H1 (cell line): ENCODE results near the gene TRIM31. TPM values are rescaled to one million over a fixed set of nuclear protein-coding genes. Genes with fewer than 3 reads are reported as not detected.

ENCODE experiments used
- CTCF ChIA-PET: fragments of 300-600 bp; sonication (Branson Sonifier 250); formaldehyde crosslinking; loops from one replicate; lab custom pipeline; 2021; ENCODE audit not compliant: partially characterized antibody; lab: Charles Lee
- POLR2A ChIA-PET: fragments of 300-600 bp; sonication (Branson Sonifier 250); formaldehyde crosslinking; loops from one replicate; lab custom pipeline; 2021; ENCODE audit warnings: inconsistent platforms; ENCODE audit not compliant: partially characterized antibody; lab: Charles Lee
- DNase-seq, 2 experiments: peaks; one replicate each; pipeline versions ENCODE4 v3.0.0 to v3.0.0-alpha.2; 2010 to 2022; ENCODE audit warnings: low spot score in 2 of 2, low read depth in 1 of 2, mixed read lengths in 1 of 2
- FAIRE-seq: peaks from 2 replicates; lab custom pipeline; 2011; peaks lifted over from hg19 to GRCh38; lab: Jason Lieb, UNC
- H2AFZ ChIP-seq: 2 replicates; pipeline ENCODE4 v1.8.1; 2012; ENCODE audit warnings: low read length, inconsistent platforms
- H2AK5ac ChIP-seq: 2 replicates; pipeline ENCODE4 v1.6.1; 2013; ENCODE audit warnings: low read depth, low read length
- H2BK120ac ChIP-seq: replicated peaks from 2 replicates; pipeline ENCODE3; 2013; ENCODE audit warnings: low read depth, low read length, inconsistent platforms
- H2BK12ac ChIP-seq: 2 replicates; pipeline ENCODE4 v1.6.1; 2013; ENCODE audit warnings: low read depth, low read length
- H2BK15ac ChIP-seq: 2 replicates; pipeline ENCODE4 v1.6.1; 2013; ENCODE audit warnings: low read length
- H2BK20ac ChIP-seq: 2 replicates; pipeline ENCODE4 v1.6.1; 2013; ENCODE audit warnings: low read length
- H2BK5ac ChIP-seq: 2 replicates; pipeline ENCODE4 v1.6.1; 2013; ENCODE audit warnings: low read depth, low read length
- H3K14ac ChIP-seq: 2 replicates; pipeline ENCODE4 v1.6.1; 2013; ENCODE audit warnings: inconsistent platforms; ENCODE audit not compliant: insufficient read length
- H3K18ac ChIP-seq: 2 replicates; pipeline ENCODE4 v1.6.1; 2013; ENCODE audit warnings: low read length; ENCODE audit errors: extremely low read depth
- H3K23ac ChIP-seq: 2 replicates; pipeline ENCODE4 v1.6.1; 2013; ENCODE audit warnings: inconsistent platforms; ENCODE audit not compliant: insufficient read length
- H3K23me2 ChIP-seq: 2 replicates; pipeline ENCODE4 v1.6.1; 2013; ENCODE audit warnings: low read depth, low read length
- H3K27ac ChIP-seq: 2 replicates; pipeline ENCODE4 v1.6.1; 2011; ENCODE audit warnings: low read depth, low read length, inconsistent platforms
- H3K27me3 ChIP-seq, 4 experiments: replicated peaks in 1 of 4; 1 replicate in 1 of 4; 2 replicates in 3 of 4; pipeline versions ENCODE4 v1.6.1 to v1.8.1; 2011 to 2013; ENCODE audit warnings: low read length in 3 of 4, mild to moderate bottlenecking in 3 of 4, inconsistent platforms in 2 of 4, mixed read lengths in 2 of 4, moderate library complexity in 1 of 4; ENCODE audit not compliant: control insufficient read depth in 3 of 4, insufficient read depth in 3 of 4; ENCODE audit errors: extremely low read depth in 1 of 4
- H3K36me3 ChIP-seq, 4 experiments: 2 replicates each; pipeline versions ENCODE4 v1.6.1 to v1.8.1; 2011 to 2013; ENCODE audit warnings: mild to moderate bottlenecking in 4 of 4, low read length in 3 of 4, moderate library complexity in 2 of 4, control low read depth in 1 of 4, inconsistent platforms in 1 of 4; ENCODE audit not compliant: insufficient read depth in 4 of 4, control insufficient read depth in 2 of 4
- H3K4ac ChIP-seq: replicated peaks from 2 replicates; pipeline ENCODE3; 2013; ENCODE audit warnings: low read length, low read depth, mixed read lengths, inconsistent platforms; ENCODE audit not compliant: insufficient read length
- H3K4me1 ChIP-seq, 4 experiments: replicated peaks in 1 of 4; 1 replicate in 1 of 4; 2 replicates in 3 of 4; pipeline versions ENCODE4 v1.6.1 to v1.8.1; 2011 to 2013; ENCODE audit warnings: low read length in 3 of 4, inconsistent platforms in 2 of 4, mixed read lengths in 1 of 4; ENCODE audit not compliant: insufficient read depth in 4 of 4, control insufficient read depth in 3 of 4
- H3K4me2 ChIP-seq, 2 experiments: 2 replicates each; pipeline versions ENCODE4 v1.6.1 to v1.8.1; 2011 to 2013; ENCODE audit warnings: low read depth in 2 of 2, low read length in 2 of 2, control low read depth in 1 of 2, inconsistent platforms in 1 of 2, mild to moderate bottlenecking in 1 of 2; ENCODE audit not compliant: insufficient read depth in 1 of 2
- H3K4me3 ChIP-seq, 4 experiments: fragments of 200-600, 300-600 bp in 1 of 4; sonication (generic), shearing (Covaris generic), sonication (Bioruptor Twin) in 1 of 4; 2 replicates each; pipeline versions ENCODE4 v1.5.1 to v1.8.1; 2011 to 2016; ENCODE audit warnings: low read length in 4 of 4, low read depth in 3 of 4, control low read depth in 2 of 4, inconsistent platforms in 2 of 4, mild to moderate bottlenecking in 2 of 4, mixed read lengths in 1 of 4, moderate library complexity in 1 of 4; ENCODE audit not compliant: insufficient read depth in 2 of 4; ENCODE audit errors: extremely low read depth in 1 of 4
- H3K56ac ChIP-seq: replicated peaks from 2 replicates; pipeline ENCODE3; 2013; ENCODE audit warnings: low read depth, mild to moderate bottlenecking, mixed read lengths, low read length, inconsistent platforms; ENCODE audit not compliant: insufficient read length
- H3K79me1 ChIP-seq: 2 replicates; pipeline ENCODE4 v1.6.1; 2013; ENCODE audit warnings: low read depth, low read length, control low read depth
- H3K79me2 ChIP-seq, 2 experiments: 2 replicates each; pipeline versions ENCODE4 v1.6.1 to v1.8.1; 2012 to 2013; ENCODE audit warnings: low read length in 2 of 2, mild to moderate bottlenecking in 2 of 2, inconsistent platforms in 1 of 2; ENCODE audit not compliant: insufficient read depth in 2 of 2, control insufficient read depth in 1 of 2
- H3K9ac ChIP-seq, 4 experiments: replicated peaks in 1 of 4; 1 replicate in 1 of 4; 2 replicates in 3 of 4; pipeline versions ENCODE4 v1.6.1 to v1.8.1; 2011 to 2013; ENCODE audit warnings: low read depth in 3 of 4, low read length in 3 of 4, control low read depth in 2 of 4, mild to moderate bottlenecking in 2 of 4, moderate library complexity in 2 of 4, inconsistent platforms in 1 of 4; ENCODE audit errors: extremely low read depth in 1 of 4
- H3K9me3 ChIP-seq, 2 experiments: 2 replicates each; pipeline versions ENCODE4 v1.6.1 to v1.8.1; 2012 to 2013; ENCODE audit warnings: mild to moderate bottlenecking in 2 of 2, moderate library complexity in 2 of 2, control low read depth in 1 of 2, inconsistent platforms in 1 of 2, low read depth in 1 of 2, low read length in 1 of 2, mixed read lengths in 1 of 2; ENCODE audit not compliant: insufficient read depth in 2 of 2
- H4K20me1 ChIP-seq, 2 experiments: replicated peaks in 1 of 2; 2 replicates each; pipeline versions ENCODE3 to v1.8.1; 2011 to 2013; ENCODE audit warnings: inconsistent platforms in 2 of 2, low read length in 2 of 2, mild to moderate bottlenecking in 1 of 2; ENCODE audit not compliant: insufficient read depth in 2 of 2, control insufficient read depth in 1 of 2
- H4K5ac ChIP-seq: 2 replicates; pipeline ENCODE4 v1.6.1; 2013; ENCODE audit warnings: low read length, low read depth, mixed read lengths, inconsistent platforms; ENCODE audit not compliant: insufficient read length
- H4K8ac ChIP-seq: 2 replicates; pipeline ENCODE4 v1.8.0; 2013; ENCODE audit warnings: mild to moderate bottlenecking, moderate library complexity, low read length, inconsistent platforms; ENCODE audit not compliant: insufficient read depth; ENCODE audit errors: extremely low read depth
- H4K91ac ChIP-seq: replicated peaks from 2 replicates; pipeline ENCODE3; 2013; ENCODE audit warnings: low read length, mixed read lengths, inconsistent platforms; ENCODE audit not compliant: insufficient read length
- BCL11A ChIP-seq, 2 experiments: IDR thresholded peaks; one replicate each; pipeline ENCODE4 v1.6.1; 2011; ENCODE audit warnings: low read depth in 2 of 2, low read length in 2 of 2, mild to moderate bottlenecking in 2 of 2
- CTBP2 ChIP-seq: IDR thresholded peaks from 2 replicates; pipeline ENCODE4 v1.7.0; 2011; ENCODE audit warnings: borderline replicate concordance, mild to moderate bottlenecking, moderate library complexity, mixed read lengths, low read length; ENCODE audit not compliant: insufficient read depth, insufficient read length
- SIN3A ChIP-seq, 2 experiments: IDR thresholded peaks in 1 of 2; conservative IDR thresholded peaks in 1 of 2; 2 replicates each; pipeline ENCODE4 v1.6.1; 2011 to 2012; ENCODE audit warnings: low read length in 2 of 2, improper control_type of control experiment in 1 of 2, low read depth in 1 of 2, mild to moderate bottlenecking in 1 of 2
- WGBS, 2 experiments: shearing (Covaris generic) in 1 of 2; methylation state at CpG; one replicate each; pipeline versions ENCODE4 v1.1.6 to v1.1.7; 2013 to 2015; ENCODE audit warnings: low lambda C conversion rate in 2 of 2, mixed read lengths in 2 of 2, inconsistent platforms in 1 of 2, low coverage in 1 of 2, missing lambda C conversion rate in 1 of 2; ENCODE audit not compliant: insufficient replicate concordance in 2 of 2, insufficient coverage in 1 of 2, insufficient read length in 1 of 2; ENCODE audit errors: extremely low coverage in 1 of 2, missing lambda C conversion rate in 1 of 2; 5-methylcytosine and 5-hydroxymethylcytosine counted together
- polyA plus RNA-seq, 7 experiments: library from polyadenylated mRNA; depleted of rRNA in 3 of 7; stranded (reverse) in 5 of 7; unstranded in 2 of 7; fragments of >200 nt in 5 of 7; fragments of 200-250 nt in 2 of 7; gene quantifications; 1 replicate in 5 of 7; 2 replicates in 1 of 7; 4 replicates in 1 of 7; pipeline versions ENCODE4 v1.2.1 to v1.2.3, GENCODE V29; 2011 to 2013; ENCODE audit warnings: missing spikeins in 2 of 7, mixed read lengths in 2 of 7
- total RNA-seq: library from RNA; stranded (reverse); fragmentation: NEBNext Ultra II Directional; extraction: Animal tissue kit (Norgen Biotek cat#: 25700); gene quantifications from 2 replicates; pipeline ENCODE4 v1.2.1, GENCODE V29; 2021

The TRIM31 gene
- total and polyA plus RNA-seq, 2 of the 8 experiments (the other 6 are each of a cell fraction or from before 2014, with no cell fraction given) = not detected

GRCh38 chr6:30143780-30144179, 30.9 kb upstream of the TRIM31 start:
- Histone ChIP-seq H3K4ac (no peak overlapping the region), H4K5ac (no peak overlapping the region), H3K4me3 (no peak overlapping the region), H3K23ac (no peak overlapping the region), H2BK20ac (no peak overlapping the region), H3K56ac (no peak overlapping the region), H2AK5ac (no peak overlapping the region), H3K4me1 (peaks cover 0 to 4% (median 0%) of the 10 kb centered on the region in 4 experiments; a peak in 2 of 7 replicates), H3K4me2 (no peak overlapping the region), H2BK120ac (no peak overlapping the region), H3K79me1 (no peaks in the 10 kb centered on the region), H3K9ac (no peak overlapping the region), H3K14ac (no peak overlapping the region), H3K79me2 (no peaks in the 10 kb centered on the region), H2BK15ac (no peak overlapping the region), H3K18ac (no peak overlapping the region), H4K8ac (no peak overlapping the region), H4K91ac (no peak overlapping the region), H3K27me3 (0 out of 7 replicates have a peak, but pooled peaks cover 0 to 3% (median 0%) of the 10 kb centered on the region in 4 experiments), H2BK12ac (no peak overlapping the region), H3K27ac (no peak overlapping the region), H3K36me3 (no peaks in the 10 kb centered on the region), H3K23me2 (no peaks in the 10 kb centered on the region), H4K20me1 (no peaks in the 10 kb centered on the region), H3K9me3 (no peaks in the 10 kb centered on the region), H2AFZ (no peak overlapping the region), H2BK5ac (no peak overlapping the region)
- WGBS, 2 experiments = 93% methylated on average over 2 of the region's 2 CpGs; no CpG with 5 or more reads in 1 of the 2 experiments
- ChIA-PET CTCF (interaction anchor here (0.7 to 5.4 kb wide), 5 partner anchors 10 to 107 kb away, joined by 3 to 27 read pairs (median 3); no protein-coding TSS in a partner anchor), POLR2A (no interaction called here)
- DNase-seq (no peak), FAIRE-seq (no peak)
- TF ChIP-seq SIN3A (conservative IDR thresholded peaks at IDR 0.05 in 1 of 2, IDR thresholded peaks at IDR 0.05 in 1 of 2; ENCODE audit: low read depth in 1 of 2, low read length in 2 of 2) = no peak
- no peak for TF ChIP-seq BCL11A (IDR thresholded peaks at IDR 0.05; ENCODE audit: low read depth in 2 of 2, low read length in 2 of 2)
- TF ChIP-seq CTBP2 = no peak
